H9 (cell line): ENCODE measurements around the gene CAPN8. TPM values are rescaled to one million over a fixed set of nuclear protein-coding genes. Genes with fewer than 3 reads are reported as not detected.

Source experiments
- DNase-seq: peaks from one replicate; pipeline ENCODE4 v3.0.0-alpha.2; 2017
- H2AFZ ChIP-seq: one replicate; pipeline ENCODE4 v1.6.1; 2013; ENCODE audit warnings: mild to moderate bottlenecking, low read length, control low read depth, moderate library complexity
- H2AK5ac ChIP-seq: 2 replicates; pipeline ENCODE4 v1.6.1; 2013; ENCODE audit warnings: low read length, control low read depth, mixed read lengths; ENCODE audit not compliant: insufficient read length
- H2BK120ac ChIP-seq: one replicate; pipeline ENCODE4 v1.6.1; 2013; ENCODE audit warnings: low read depth, mild to moderate bottlenecking, low read length, control low read depth, inconsistent platforms; ENCODE audit not compliant: poor library complexity, severe bottlenecking
- H2BK12ac ChIP-seq: 2 replicates; pipeline ENCODE4 v1.6.1; 2013; ENCODE audit warnings: low read length, control low read depth, mixed read lengths, low read depth; ENCODE audit not compliant: insufficient read length
- H2BK15ac ChIP-seq: 2 replicates; pipeline ENCODE4 v1.6.1; 2013; ENCODE audit warnings: low read depth, low read length, control low read depth
- H2BK20ac ChIP-seq: one replicate; pipeline ENCODE4 v1.6.1; 2013; ENCODE audit warnings: low read depth, mild to moderate bottlenecking, low read length, control low read depth, inconsistent platforms; ENCODE audit not compliant: poor library complexity, severe bottlenecking
- H2BK5ac ChIP-seq: 2 replicates; pipeline ENCODE4 v1.6.1; 2013; ENCODE audit warnings: low read length, control low read depth, mixed read lengths; ENCODE audit not compliant: insufficient read length
- H3K14ac ChIP-seq: 2 replicates; pipeline ENCODE4 v1.6.1; 2013; ENCODE audit warnings: low read length, control low read depth; ENCODE audit not compliant: insufficient read depth
- H3K18ac ChIP-seq: 2 replicates; pipeline ENCODE4 v1.6.1; 2013; ENCODE audit warnings: low read depth, mild to moderate bottlenecking, mixed read lengths, low read length, control low read depth; ENCODE audit not compliant: insufficient read length
- H3K23ac ChIP-seq: 2 replicates; pipeline ENCODE4 v1.6.1; 2013; ENCODE audit warnings: low read length, control low read depth, mixed read lengths, low read depth; ENCODE audit not compliant: insufficient read length
- H3K23me2 ChIP-seq: 2 replicates; pipeline ENCODE4 v1.6.1; 2013; ENCODE audit warnings: low read depth, mild to moderate bottlenecking, mixed read lengths, low read length, control low read depth; ENCODE audit not compliant: insufficient read length, poor library complexity, severe bottlenecking
- H3K27ac ChIP-seq: 2 replicates; pipeline ENCODE4 v1.5.1; 2013; ENCODE audit warnings: low read length, control low read depth, mixed read lengths, low read depth; ENCODE audit not compliant: insufficient read length
- H3K27me3 ChIP-seq: 2 replicates; pipeline ENCODE4 v1.6.1; 2013; ENCODE audit warnings: low read length, control low read depth, inconsistent platforms; ENCODE audit not compliant: insufficient read depth
- H3K4ac ChIP-seq: 2 replicates; pipeline ENCODE4 v1.6.1; 2013; ENCODE audit warnings: low read depth, mild to moderate bottlenecking, control low read depth, inconsistent platforms, low read length, moderate library complexity
- H3K4me1 ChIP-seq: 2 replicates; pipeline ENCODE4 v1.6.1; 2013; ENCODE audit warnings: low read length, control low read depth, inconsistent platforms; ENCODE audit not compliant: insufficient read depth
- H3K4me2 ChIP-seq: 2 replicates; pipeline ENCODE4 v1.6.1; 2013; ENCODE audit warnings: low read length, control low read depth, mixed read lengths; ENCODE audit not compliant: insufficient read length, insufficient read depth
- H3K56ac ChIP-seq: 2 replicates; pipeline ENCODE4 v1.6.1; 2013; ENCODE audit warnings: low read depth, mild to moderate bottlenecking, mixed read lengths, low read length, control low read depth; ENCODE audit not compliant: insufficient read length
- H3K79me1 ChIP-seq: 2 replicates; pipeline ENCODE4 v1.6.1; 2013; ENCODE audit warnings: low read depth, mild to moderate bottlenecking, moderate library complexity, low read length, control low read depth, inconsistent platforms; ENCODE audit not compliant: insufficient read depth, poor library complexity, severe bottlenecking
- H3K79me2 ChIP-seq: 2 replicates; pipeline ENCODE4 v1.6.1; 2013; ENCODE audit warnings: low read length, control low read depth, inconsistent platforms; ENCODE audit not compliant: insufficient read depth
- H3K9ac ChIP-seq: 2 replicates; pipeline ENCODE4 v1.6.1; 2013; ENCODE audit warnings: low read length, control low read depth, mixed read lengths; ENCODE audit not compliant: insufficient read length; ENCODE audit errors: extremely low read depth
- H3K9me3 ChIP-seq: one replicate; pipeline ENCODE4 v1.6.1; 2013; ENCODE audit warnings: low read depth, low read length, inconsistent platforms; ENCODE audit not compliant: control insufficient read depth
- H3T11ph ChIP-seq: one replicate; pipeline ENCODE4 v1.6.1; 2013; ENCODE audit warnings: mild to moderate bottlenecking, low read length, control low read depth, inconsistent platforms
- H4K20me1 ChIP-seq: one replicate; pipeline ENCODE4 v1.6.1; 2013; ENCODE audit not compliant: control insufficient read depth, insufficient read length, insufficient read depth
- H4K5ac ChIP-seq: 2 replicates; pipeline ENCODE4 v1.6.1; 2013; ENCODE audit warnings: low read depth, mild to moderate bottlenecking, mixed read lengths, low read length, control low read depth; ENCODE audit not compliant: insufficient read length
- H4K8ac ChIP-seq: replicated peaks from 2 replicates; pipeline ENCODE4 v1.6.1; 2013; ENCODE audit warnings: low read length, control low read depth, mixed read lengths, low read depth; ENCODE audit not compliant: insufficient read length
- H4K91ac ChIP-seq: 2 replicates; pipeline ENCODE4 v1.6.1; 2013; ENCODE audit warnings: low read depth, mild to moderate bottlenecking, moderate library complexity, mixed read lengths, low read length, control low read depth; ENCODE audit not compliant: insufficient read length
- H3K27ac Mint-ChIP-seq, 3 experiments: 2 replicates in 2 of 3; 3 replicates in 1 of 3; pipeline ENCODE4 v1.8.0; 2020 to 2021; ENCODE audit warnings: mixed read lengths in 3 of 3, mild to moderate bottlenecking in 1 of 3, moderate library complexity in 1 of 3
- H3K27me3 Mint-ChIP-seq: 2 replicates; pipeline ENCODE4 v1.8.0; 2021; ENCODE audit warnings: low read depth, mild to moderate bottlenecking, moderate library complexity, mixed read lengths
- H3K36me3 Mint-ChIP-seq, 3 experiments: 2 replicates in 2 of 3; 3 replicates in 1 of 3; pipeline ENCODE4 v1.8.0; 2020 to 2021; ENCODE audit warnings: low read depth in 3 of 3, mixed read lengths in 3 of 3; ENCODE audit not compliant: insufficient read depth in 1 of 3
- H3K4me1 Mint-ChIP-seq, 2 experiments: 2 replicates each; pipeline ENCODE4 v1.8.0; 2020; ENCODE audit warnings: mixed read lengths in 2 of 2
- H3K4me3 Mint-ChIP-seq, 2 experiments: 2 replicates in 1 of 2; 3 replicates in 1 of 2; pipeline ENCODE4 v1.8.0; 2020 to 2021; ENCODE audit warnings: mild to moderate bottlenecking in 2 of 2, mixed read lengths in 2 of 2, moderate library complexity in 1 of 2
- H3K9me3 Mint-ChIP-seq, 2 experiments: 2 replicates in 1 of 2; 3 replicates in 1 of 2; pipeline ENCODE4 v1.8.0; 2020; ENCODE audit warnings: mild to moderate bottlenecking in 2 of 2, mixed read lengths in 2 of 2, moderate library complexity in 1 of 2
- WGBS: extraction: QIAGEN DNeasy Blood & Tissue Kit; methylation state at CpG from one replicate; pipeline ENCODE4 v1.1.7; 2013; ENCODE audit warnings: missing lambda C conversion rate, low lambda C conversion rate, mixed read lengths; ENCODE audit not compliant: insufficient read length; ENCODE audit errors: extremely low coverage; 5-methylcytosine and 5-hydroxymethylcytosine counted together
- total RNA-seq: library from RNA; stranded (reverse); gene quantifications from 2 replicates; pipeline ENCODE4 v1.2.1, GENCODE V29; 2021
- TF ChIP-seq, protein P1 (sequence below): fragments of 200-600 bp; sonication (generic); conservative IDR thresholded peaks from 3 replicates; pipeline ENCODE4 v1.8.0; 2021; ENCODE audit warnings: antibody characterized with exemption, mild to moderate bottlenecking

CAPN8 gene
- total RNA-seq, 1 experiment from 2014 or later = not detected

DNA sequence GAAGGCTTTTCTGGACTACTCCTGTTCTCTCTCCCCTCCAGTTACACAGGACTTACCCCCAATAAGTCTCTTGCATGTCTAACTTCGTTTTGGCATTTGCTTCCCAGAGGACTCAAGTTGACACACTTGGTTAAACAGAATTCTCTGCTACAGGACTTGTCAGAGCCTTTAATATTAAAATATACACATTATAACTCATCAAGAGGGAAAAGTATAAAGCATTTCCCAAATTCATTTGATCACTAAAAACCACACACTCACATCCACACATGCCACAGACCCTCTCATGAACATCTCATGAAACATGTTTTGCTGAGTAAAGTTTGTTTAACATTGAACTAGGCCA, 38.1 kb upstream of the CAPN8 start:
- no peak overlapping the region for H2AK5ac ChIP-seq
- no peaks in the 10 kb centered on the region for H3K4me1 ChIP-seq
- DNase-seq = no peak
- no peak overlapping the region for H3K18ac ChIP-seq
- Mint-ChIP-seq H3K27ac (no peak overlapping the region), H3K36me3 (no peaks in the 10 kb centered on the region), H3K4me1 (peaks cover 30 to 31% of the 10 kb centered on the region in 2 experiments), H3K9me3 (no peaks in the 10 kb centered on the region; a peak in 1 of 5 replicates), H3K4me3 (no peak overlapping the region), H3K27me3 (peaks cover 12% of the 10 kb centered on the region)
- TF ChIP-seq, protein P1, sequence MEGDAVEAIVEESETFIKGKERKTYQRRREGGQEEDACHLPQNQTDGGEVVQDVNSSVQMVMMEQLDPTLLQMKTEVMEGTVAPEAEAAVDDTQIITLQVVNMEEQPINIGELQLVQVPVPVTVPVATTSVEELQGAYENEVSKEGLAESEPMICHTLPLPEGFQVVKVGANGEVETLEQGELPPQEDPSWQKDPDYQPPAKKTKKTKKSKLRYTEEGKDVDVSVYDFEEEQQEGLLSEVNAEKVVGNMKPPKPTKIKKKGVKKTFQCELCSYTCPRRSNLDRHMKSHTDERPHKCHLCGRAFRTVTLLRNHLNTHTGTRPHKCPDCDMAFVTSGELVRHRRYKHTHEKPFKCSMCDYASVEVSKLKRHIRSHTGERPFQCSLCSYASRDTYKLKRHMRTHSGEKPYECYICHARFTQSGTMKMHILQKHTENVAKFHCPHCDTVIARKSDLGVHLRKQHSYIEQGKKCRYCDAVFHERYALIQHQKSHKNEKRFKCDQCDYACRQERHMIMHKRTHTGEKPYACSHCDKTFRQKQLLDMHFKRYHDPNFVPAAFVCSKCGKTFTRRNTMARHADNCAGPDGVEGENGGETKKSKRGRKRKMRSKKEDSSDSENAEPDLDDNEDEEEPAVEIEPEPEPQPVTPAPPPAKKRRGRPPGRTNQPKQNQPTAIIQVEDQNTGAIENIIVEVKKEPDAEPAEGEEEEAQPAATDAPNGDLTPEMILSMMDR = no peak
- no peaks in the 10 kb centered on the region for H3K23me2 ChIP-seq
- no peak overlapping the region for H2BK120ac ChIP-seq
- H3K14ac ChIP-seq = no peak overlapping the region
- no peak overlapping the region for H2BK5ac ChIP-seq
- no peak overlapping the region for H4K5ac ChIP-seq
- no peak overlapping the region for H4K8ac ChIP-seq
- H3K27me3 ChIP-seq = no peaks in the 10 kb centered on the region
- H3T11ph ChIP-seq = no peak overlapping the region
- no peaks in the 10 kb centered on the region for H3K79me1 ChIP-seq
- no peak overlapping the region for H3K4me2 ChIP-seq
- no peaks in the 10 kb centered on the region for H4K20me1 ChIP-seq
- H2BK12ac ChIP-seq = no peak overlapping the region
- no peak overlapping the region for H2BK20ac ChIP-seq
- H3K9ac ChIP-seq = no peak overlapping the region
- no peaks in the 10 kb centered on the region for H3K9me3 ChIP-seq
- no peak overlapping the region for H2BK15ac ChIP-seq
- no peak overlapping the region for H3K4ac ChIP-seq
- WGBS = no CpG with 5 or more reads among the region's 1 CpG
- H2AFZ ChIP-seq = no peak overlapping the region
- H3K23ac ChIP-seq = no peak overlapping the region
- no peak overlapping the region for H3K27ac ChIP-seq
- no peaks in the 10 kb centered on the region for H3K79me2 ChIP-seq
- no peak overlapping the region for H4K91ac ChIP-seq
- H3K56ac ChIP-seq = no peak overlapping the region
